TTC549 (cell line): ENCODE data around the gene RALGAPB.
"Not testable (repeated sequence)": the region's sequence is repeated elsewhere in the genome, so short reads cannot be mapped to it uniquely, and the experiment has no call there.

Source experiments
- FAIRE-seq: peaks from 2 replicates; lab custom pipeline; 2012; peaks lifted over from hg19 to GRCh38; lab: Jason Lieb, UNC

RALGAPB gene

GRCh38 chr20:38472513-38473366, at the start of gene RALGAPB:
RALGAPB (plus strand) TSS chr20:38472843; CDS start chr20:38488433, 15,590 bp downstream.
- FAIRE-seq: peak; percentile 74

DNA sequence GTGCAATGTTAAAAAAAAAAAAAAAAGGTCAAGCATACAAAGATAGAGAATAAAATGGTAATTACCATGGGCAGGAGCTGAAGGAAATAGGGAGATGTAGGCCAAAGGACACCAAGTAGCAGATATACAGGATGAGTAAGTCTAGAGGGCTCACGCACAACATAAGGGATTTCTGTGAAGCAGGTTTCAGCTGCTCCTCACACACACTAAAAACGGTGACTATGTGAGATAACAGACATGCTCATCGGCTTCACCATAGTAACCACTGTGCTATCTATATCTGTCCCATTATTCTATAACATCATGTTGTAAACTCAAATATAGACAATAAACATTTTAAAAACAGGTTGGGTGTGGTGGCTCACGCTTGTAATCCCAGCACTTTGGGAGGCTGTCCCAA, 49.1 kb upstream of the RALGAPB start:
- FAIRE-seq: no peak

- FAIRE-seq: no peak
Observed at GRCh38 chr20:38424401-38424800, 48.2 kb upstream of the RALGAPB start.

- FAIRE-seq: no peak
Observed at GRCh38 chr20:38426006-38426897, 46.4 kb upstream of the RALGAPB start.

GRCh38 chr20:38427655-38428023, 45.0 kb upstream of the RALGAPB start:
- FAIRE-seq: no peak

DNA sequence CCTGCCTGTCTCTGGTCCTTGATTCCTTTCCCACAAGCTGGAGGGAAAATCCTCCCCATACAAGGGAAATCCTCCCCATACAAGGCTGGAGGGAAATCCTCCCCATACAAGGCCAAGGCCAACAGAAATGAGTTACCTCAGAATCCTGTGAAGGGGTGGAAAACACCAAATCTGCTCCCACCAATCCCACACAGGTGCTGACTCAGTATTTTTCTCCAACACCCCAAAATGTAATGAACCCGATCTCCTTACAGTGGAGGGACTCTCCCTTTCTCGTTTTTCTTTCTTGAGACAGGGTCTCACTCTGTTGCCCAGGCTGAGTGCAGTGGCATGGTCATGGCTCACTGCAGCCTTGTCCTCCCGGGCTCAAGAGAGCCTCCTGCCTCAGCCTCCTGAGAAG, 43.8 kb upstream of the RALGAPB start:
- no peak for FAIRE-seq

- no peak for FAIRE-seq
Observed at GRCh38 chr20:38429301-38429700, 43.3 kb upstream of the RALGAPB start.

- FAIRE-seq: no peak
Observed at GRCh38 chr20:38430679-38431325, 41.8 kb upstream of the RALGAPB start.

- FAIRE-seq: no peak
Observed at GRCh38 chr20:38432292-38432691, 40.4 kb upstream of the RALGAPB start.

- FAIRE-seq: not testable (repeated sequence)
Observed at GRCh38 chr20:38432870-38433269, 39.8 kb upstream of the RALGAPB start.

DNA sequence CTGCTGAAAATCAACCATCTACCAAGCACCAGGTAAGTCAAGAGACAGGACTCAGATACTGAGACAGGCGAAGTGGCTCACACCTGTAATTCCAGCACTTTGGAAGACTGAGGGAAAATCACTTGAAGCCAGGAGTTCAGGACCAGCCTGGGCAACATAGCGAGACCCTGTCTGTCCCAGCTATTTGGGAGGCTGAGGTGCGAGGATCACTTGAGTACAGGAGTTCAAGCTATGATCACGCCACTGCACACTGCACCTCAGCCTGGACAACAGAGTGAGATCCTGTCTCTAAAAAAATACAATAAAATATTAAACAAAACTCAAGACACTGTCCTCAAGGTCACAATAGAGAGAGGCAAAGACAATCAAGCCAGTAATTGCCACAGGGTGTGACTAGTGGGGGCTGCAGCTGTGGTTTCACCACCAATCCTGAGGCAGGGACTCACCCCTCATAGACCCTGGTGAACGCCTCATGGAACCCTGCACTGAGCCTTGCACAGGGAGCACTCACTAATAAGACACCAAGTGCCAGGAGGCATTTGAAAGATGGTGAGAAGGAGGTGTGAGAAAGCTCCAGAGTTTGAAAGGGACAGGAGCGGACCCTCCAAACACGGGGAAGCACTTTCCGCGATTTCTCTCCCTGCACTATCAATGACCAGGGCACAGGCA, 39.2 kb upstream of the RALGAPB start:
- no peak for FAIRE-seq

DNA sequence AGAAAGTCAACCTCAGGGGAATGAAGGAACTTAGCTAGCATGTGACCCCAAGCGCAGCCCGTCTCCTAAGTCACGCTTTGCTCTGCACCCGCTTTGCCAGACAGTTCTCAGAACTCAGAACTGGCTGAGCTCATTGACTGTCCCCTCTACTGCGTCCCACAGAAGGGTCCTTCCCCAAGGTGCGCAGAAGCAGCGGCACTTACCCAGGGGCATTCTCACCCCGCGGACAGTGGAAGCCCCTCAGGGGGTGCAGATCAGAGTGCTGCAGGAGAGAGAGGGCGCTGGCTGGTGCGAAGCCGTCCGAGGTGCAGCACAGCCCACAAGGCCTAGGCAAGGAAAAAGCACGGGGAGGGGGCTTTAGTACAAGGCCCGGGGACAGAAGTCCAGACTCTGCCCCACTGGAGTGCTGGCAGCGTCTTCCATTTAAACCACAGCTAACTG, 38.3 kb upstream of the RALGAPB start:
- FAIRE-seq: no peak

DNA sequence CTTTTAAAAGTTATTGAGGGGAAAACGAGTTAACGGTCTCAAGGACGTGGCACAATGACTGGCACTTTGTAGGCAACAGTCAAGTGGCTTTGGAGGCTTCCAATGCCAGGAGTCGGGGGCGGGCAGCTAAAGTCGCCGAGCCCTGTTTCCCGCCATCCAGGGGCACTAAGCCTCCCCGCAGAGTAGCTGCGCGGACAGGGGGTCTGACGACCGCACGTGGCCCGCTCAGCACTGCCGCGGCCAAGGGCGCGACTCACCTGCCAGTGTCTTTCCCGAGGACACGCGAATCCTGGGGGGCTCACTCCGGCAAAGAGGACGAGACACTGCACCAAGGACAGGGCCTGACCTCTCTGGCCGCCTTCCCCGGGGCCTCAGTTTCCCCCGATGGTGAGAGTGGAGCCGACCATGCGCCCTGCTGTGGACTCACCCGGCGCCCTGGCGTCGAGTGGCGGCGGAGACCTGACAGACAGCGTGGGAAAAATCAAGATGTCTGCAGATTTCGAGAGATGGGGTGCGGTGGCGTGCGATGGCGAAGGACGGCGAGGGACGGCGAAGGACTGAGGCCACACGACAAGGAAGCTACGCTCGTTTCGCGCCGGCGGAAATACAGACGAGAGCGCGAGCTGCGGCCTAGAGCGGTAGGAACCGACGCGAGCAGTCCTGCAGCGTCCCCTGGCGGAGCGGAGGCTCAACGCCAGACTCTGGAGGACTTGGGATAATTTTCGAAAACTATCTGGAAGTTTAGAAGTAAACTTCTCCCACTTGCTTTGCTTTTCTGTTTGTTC, 37.7 kb upstream of the RALGAPB start, which contains the start of gene SNHG17:
Gene SNHG17 (minus strand): TSS at position 559 of the 785 bp plus-strand sequence.
- FAIRE-seq: no peak

DNA sequence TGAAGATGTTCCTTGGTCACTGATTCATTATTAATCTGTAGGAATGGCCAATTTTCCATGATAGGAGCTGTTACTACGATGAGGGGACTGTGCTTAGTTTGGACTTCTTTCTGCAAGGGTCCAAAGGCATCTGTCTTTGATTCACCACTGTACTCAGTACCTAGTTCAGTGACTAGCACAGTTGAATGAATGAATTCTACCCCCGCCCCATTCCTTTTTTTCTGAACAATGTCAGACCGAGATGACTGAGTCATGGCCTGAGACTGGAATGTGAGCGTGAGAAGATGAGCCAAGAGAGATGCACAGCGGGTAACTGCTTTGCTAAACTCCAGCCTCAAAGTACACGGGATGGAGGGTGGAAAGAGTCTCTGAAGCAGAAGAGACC, 37.1 kb upstream of the RALGAPB start:
- no peak for FAIRE-seq

DNA sequence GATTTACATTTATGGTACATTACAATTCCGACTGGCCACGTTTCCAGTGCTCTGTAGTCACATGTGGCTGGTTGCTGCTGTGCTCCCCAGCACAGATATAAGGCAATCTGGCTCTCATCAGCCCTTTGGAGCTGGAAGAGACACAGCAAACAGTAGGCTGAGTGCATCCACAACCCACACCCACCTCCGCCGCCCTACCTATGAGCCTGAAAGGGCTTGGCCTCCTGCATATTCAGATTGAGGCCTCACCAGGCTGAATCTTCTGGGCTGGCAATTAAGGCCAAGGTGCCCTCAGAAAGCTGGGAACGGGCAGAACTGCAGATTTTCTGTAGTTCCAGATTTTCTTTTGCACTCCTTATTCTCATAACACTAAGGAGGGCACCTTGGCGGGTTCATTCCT, 34.8 kb upstream of the RALGAPB start:
- FAIRE-seq: no peak

DNA sequence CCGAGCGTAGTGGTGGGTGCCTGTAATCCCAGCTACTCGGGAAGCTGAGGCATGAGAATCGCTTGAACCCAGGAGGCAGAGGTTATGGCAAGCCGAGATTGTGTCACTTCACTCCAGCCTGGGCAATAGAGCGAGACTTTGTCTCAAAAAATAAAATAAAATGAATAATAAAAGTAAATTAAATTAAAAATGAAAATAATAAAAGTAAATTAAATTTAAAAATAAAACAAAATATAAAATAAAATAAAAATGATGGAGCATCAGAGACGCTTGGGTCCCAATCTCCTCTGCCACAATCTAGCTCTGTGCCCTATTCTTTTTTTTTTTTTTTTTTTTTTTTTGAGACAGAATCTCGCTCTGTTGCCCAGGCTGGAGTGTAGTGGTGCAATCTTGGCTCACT, 31.5 kb upstream of the RALGAPB start:
- FAIRE-seq: not testable (repeated sequence)

DNA sequence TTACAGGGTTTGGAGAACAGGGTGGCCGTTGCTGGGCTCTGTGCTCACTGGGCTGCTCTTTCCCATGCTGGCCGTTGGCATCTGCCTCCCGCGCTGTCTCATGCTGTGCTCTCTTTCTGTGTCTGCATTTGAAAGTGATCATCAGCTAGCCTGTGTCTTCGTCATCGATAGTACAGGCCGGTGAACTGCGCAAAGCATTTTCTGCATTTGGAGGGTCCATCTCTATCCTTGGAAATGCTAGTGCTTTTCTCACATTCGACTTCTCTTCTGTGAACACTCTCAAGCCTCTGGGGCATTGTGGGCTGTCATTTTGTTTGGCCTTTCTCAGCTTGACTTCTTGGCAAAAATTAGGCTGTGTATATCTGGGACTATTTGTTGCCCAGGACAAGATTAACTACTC, 30.7 kb upstream of the RALGAPB start:
- no peak for FAIRE-seq

DNA sequence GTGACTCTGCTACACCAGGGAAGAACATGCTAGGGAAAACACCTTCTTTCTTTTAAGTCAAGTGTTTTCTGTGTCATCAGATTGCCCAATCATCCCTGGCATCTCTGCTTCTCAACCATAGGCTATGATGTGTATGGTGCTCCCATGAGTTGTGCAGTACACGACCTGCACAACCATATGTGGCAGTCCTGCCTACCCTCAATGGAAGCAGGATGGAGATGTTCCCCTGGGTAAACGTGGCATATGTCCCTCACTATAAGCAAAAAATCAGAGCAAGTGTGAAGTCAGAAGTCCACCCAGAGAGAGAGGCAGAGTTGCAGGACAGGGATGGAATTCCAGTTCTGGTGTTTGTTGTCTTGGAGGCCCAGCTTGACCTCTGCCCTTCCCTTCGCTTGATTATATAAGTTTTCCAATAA, 27.3 kb upstream of the RALGAPB start:
- no peak for FAIRE-seq

DNA sequence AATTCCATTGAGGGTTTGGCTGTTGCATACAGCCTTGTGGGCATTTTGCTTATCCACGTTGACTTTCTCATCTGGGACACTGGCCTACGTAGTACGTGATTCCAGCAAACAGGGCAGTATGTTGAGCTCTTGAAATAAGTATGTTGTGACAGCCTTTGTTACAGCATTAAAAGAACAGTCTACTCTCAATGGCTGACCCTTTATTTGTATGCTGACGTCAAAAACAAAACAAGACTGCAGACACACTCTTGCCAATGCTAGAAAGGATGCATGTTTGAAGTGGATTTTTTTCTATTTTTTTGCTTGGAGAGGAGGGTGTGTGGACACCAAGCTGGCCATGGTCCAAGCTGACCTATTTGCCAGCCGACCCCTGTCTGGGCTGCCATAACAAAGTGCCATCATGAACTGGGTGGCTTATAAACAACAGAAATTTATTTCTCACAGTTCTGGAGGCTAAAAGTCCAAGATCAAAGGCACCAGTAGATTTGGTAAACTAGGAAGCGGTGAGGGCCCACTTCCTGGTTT, 26.7 kb upstream of the RALGAPB start:
- no peak for FAIRE-seq

DNA sequence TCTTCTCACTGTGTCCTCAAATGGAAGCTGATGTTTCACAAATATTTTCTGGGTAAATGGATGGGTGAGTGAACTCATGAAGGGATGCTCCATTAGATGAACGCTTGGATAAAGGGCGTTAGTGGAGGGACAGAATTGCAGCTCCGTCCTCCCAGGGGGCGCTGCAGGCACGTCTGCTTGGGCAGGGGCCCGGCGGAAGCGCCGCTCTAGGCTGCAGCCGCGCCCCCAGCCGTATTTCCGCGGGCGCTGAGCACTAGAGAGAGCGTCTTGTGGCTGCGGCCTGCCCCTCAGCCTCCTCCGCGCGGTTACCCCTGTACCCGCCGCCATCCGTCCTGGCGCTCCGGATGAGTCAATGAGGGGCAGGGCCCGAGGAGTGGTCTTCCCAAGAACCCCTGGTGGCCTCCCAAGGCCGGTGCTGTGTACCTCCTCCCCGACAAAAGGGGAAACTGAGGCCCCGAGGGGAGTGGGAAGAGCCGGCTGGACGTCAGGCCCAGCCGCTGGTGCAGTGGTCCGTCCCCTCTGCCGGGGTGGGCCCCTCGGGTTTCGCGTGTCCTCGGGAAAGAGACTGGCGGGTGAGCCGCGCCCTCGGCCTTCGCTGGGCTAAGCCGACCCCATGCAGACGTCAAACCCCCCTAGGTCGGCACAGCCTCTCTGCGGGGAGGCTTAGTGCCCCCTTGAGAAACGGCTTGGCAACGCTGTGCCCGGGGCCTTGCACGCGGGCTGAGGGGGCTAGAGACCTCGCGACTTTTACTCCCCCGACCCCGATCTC, 26.0 kb upstream of the RALGAPB start:
- no peak for FAIRE-seq
